ENCODE data around the gene GLDN. TPM values are rescaled to one million over a fixed set of nuclear protein-coding genes. Genes with fewer than 3 reads are reported as not detected.

The GLDN gene
- total RNA-seq, 1 donor from 2014 or later = 0.21 TPM

GRCh38 chr15:51312166-51313073, 29.0 kb upstream of the GLDN start:
- Mint-ChIP-seq H3K4me1 (ENCODE audit: unreplicated experiment) (no peaks in the 10 kb centered on the region), H3K4me3 (ENCODE audit: unreplicated experiment) (no peak overlapping the region), H3K27me3 (ENCODE audit: unreplicated experiment) (no peaks in the 10 kb centered on the region), H3K27ac (ENCODE audit: unreplicated experiment) (no peak overlapping the region), H3K36me3 (ENCODE audit: low read depth, unreplicated experiment) (no peaks in the 10 kb centered on the region), H3K9me3 (ENCODE audit: unreplicated experiment) (no peaks in the 10 kb centered on the region)
- no peak for DNase-seq (ENCODE audit: low spot score)
- no peak for TF ChIP-seq CTCF (IDR thresholded peaks at IDR 0.05; ENCODE audit: unreplicated experiment)

- Mint-ChIP-seq H3K4me1 (ENCODE audit: unreplicated experiment) (no peaks in the 10 kb centered on the region), H3K27me3 (ENCODE audit: unreplicated experiment) (no peaks in the 10 kb centered on the region), H3K4me3 (ENCODE audit: unreplicated experiment) (no peak overlapping the region)
Measured at GRCh38 chr15:51313074-51313393, 28.4 kb upstream of the GLDN start.

GRCh38 chr15:51313644-51314280, 27.7 kb upstream of the GLDN start:
- Mint-ChIP-seq H3K4me3 (ENCODE audit: unreplicated experiment) (no peak overlapping the region), H3K27ac (ENCODE audit: unreplicated experiment) (no peak overlapping the region), H3K27me3 (ENCODE audit: unreplicated experiment) (no peaks in the 10 kb centered on the region), H3K4me1 (ENCODE audit: unreplicated experiment) (no peaks in the 10 kb centered on the region), H3K9me3 (ENCODE audit: unreplicated experiment) (no peaks in the 10 kb centered on the region), H3K36me3 (ENCODE audit: low read depth, unreplicated experiment) (no peaks in the 10 kb centered on the region)
- DNase-seq (ENCODE audit: low spot score) = no peak
- no peak for TF ChIP-seq CTCF (IDR thresholded peaks at IDR 0.05; ENCODE audit: unreplicated experiment)

More at GRCh38 chr15:51313074-51313393, 28.4 kb upstream of the GLDN start:
- Mint-ChIP-seq H3K27ac (ENCODE audit: unreplicated experiment) (no peak overlapping the region), H3K36me3 (ENCODE audit: low read depth, unreplicated experiment) (no peaks in the 10 kb centered on the region), H3K9me3 (ENCODE audit: unreplicated experiment) (no peaks in the 10 kb centered on the region)
- DNase-seq (ENCODE audit: low spot score) = no peak
- TF ChIP-seq CTCF (IDR thresholded peaks at IDR 0.05; ENCODE audit: unreplicated experiment) = no peak

GRCh38 chr15:51314391-51315337, 26.8 kb upstream of the GLDN start:
- Mint-ChIP-seq H3K36me3 (ENCODE audit: low read depth, unreplicated experiment) (no peaks in the 10 kb centered on the region), H3K27me3 (ENCODE audit: unreplicated experiment) (no peaks in the 10 kb centered on the region), H3K9me3 (ENCODE audit: unreplicated experiment) (no peaks in the 10 kb centered on the region), H3K27ac (ENCODE audit: unreplicated experiment) (no peak overlapping the region), H3K4me1 (ENCODE audit: unreplicated experiment) (no peaks in the 10 kb centered on the region), H3K4me3 (ENCODE audit: unreplicated experiment) (no peak overlapping the region)
- no peak for TF ChIP-seq CTCF (IDR thresholded peaks at IDR 0.05; ENCODE audit: unreplicated experiment)
- DNase-seq (ENCODE audit: low spot score) = no peak

Data from endothelial cell (in vitro differentiated cells).